Frontal cortex (tissue), 4 donors: ENCODE results near the gene CCL3. TPM values are rescaled to one million over a fixed set of nuclear protein-coding genes. Genes with fewer than 3 reads are reported as not detected.
"Not testable (repeated sequence)": the region's sequence is repeated elsewhere in the genome, so short reads cannot be mapped to it uniquely, and the experiment has no call there.

ENCODE experiments used
- DNase-seq, 2 donors: peaks; one replicate each; pipeline ENCODE4 v3.0.0; 2012; ENCODE audit warnings: low spot score in 2 of 2
- FAIRE-seq: peaks from 2 replicates; lab custom pipeline; 2012; peaks lifted over from hg19 to GRCh38; lab: Jason Lieb, UNC
- total RNA-seq: library from RNA; depleted of rRNA; stranded (reverse); fragments of >200 nt; gene quantifications from one replicate; pipeline ENCODE4 v1.2.3, GENCODE V29; 2014
- donor health status: control.
- donor health status: control.
- donor health status: control.

Gene CCL3
- total RNA-seq, 1 donor from 2014 or later = 2.0 TPM

DNA sequence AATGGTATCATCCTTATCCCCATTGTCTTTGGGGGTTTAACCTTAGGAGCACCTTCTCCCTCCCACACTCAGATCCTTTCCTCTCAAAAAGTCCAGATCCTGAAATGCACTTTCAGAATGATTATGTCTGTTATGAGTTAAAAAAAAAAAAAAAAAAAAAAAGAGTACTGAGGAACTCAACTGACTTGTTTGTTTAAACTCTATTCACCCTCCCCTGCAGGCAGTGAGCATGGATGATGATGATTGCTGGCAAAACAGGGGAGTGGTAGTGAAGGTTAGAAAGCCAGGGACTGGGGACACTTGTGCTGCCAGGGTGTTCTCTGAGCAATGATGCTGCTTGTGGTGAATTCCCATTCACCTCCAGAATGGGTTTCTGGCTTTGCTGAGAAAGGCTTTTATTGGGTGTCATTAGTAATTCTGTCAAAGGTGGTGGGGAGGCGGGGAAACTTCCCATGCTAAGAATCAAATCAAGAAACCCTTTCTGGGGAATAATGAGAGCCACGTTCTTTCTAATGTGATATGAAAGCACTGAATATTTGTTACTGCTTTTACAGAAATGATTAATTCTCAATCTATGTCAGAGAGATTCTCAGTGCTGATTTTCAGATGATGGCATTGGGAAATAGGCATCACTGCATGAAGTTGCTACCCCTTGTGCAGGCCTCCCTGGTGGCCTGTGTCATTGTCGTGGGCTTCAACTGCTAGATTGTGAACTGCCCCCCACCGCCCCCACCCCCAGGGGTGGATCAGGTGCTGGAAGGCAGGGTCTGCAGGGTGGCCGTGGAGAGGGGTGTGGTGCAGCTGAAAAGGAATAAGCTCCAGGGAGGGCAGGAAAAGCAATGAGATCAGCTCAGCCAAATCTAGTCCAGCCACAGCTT, 27.8 kb upstream of the CCL3 start:
- FAIRE-seq (no peak), DNase-seq (no peak)

DNA sequence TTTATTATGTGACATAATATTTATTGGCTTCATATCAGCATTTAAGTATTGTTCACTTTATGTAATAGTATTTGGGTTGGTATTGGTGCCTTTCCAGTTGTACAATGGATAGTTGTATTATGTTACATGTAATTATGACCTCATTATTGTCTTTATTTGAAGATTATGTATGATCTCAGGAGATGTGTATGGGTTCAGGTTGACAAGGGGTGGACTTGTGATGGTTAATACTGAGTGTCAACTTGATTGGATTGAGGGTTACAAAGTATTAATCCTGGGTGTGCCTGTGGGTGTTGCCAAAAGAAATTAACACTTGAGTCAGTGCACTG, 25.7 kb upstream of the CCL3 start:
- FAIRE-seq, DNase-seq: not testable (repeated sequence)

DNA sequence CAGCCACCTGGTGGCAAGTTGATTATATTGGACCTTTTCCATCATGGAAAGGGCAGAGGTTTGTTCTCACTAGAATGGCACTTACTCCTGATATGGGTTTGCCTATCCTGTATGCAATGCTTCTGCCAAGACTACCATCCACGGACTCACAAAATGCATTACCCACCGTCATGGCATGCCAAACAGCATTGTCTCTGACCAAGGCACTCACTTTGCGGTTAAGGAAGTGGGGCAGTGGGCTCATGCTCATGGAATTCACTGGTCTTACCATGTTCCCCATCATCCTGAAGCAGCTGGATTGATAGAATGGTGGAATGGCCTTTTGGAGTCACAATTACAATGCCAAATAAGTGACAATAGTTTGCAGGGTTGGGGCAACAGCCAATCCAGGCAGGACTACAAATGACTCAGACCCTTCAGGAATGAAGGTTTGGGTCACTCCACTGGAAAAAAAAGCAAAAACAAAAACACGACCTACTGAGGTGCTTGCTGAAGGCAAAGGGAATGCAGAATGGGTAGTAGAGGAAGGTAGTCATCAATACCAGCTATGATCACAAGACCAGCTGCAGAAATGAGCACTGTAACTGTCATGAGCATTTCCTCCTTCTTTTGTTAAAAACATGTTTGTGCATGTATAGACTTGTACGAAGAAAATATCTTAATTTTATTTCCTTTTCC, 25.2 kb upstream of the CCL3 start:
- not testable (repeated sequence) for FAIRE-seq, DNase-seq

DNA sequence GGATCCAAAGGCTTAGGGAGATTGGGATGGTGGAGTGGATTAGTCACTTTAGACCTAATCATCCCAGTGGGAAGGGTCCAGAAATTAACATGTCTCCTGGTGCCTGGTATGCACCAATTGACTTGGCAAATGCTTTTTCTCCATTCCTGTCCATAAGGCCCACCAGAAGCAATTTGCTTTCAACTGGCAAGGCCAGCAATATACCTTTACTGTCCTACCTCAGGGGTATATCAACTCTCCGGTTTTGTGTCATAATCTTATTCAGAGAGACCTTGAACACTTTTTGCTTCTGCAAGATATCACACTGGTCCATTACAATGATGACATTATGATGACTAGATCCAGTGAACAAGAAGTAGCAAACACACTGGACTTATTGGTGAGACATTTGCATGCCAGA, 23.2 kb upstream of the CCL3 start:
- not testable (repeated sequence) for DNase-seq, FAIRE-seq

DNA sequence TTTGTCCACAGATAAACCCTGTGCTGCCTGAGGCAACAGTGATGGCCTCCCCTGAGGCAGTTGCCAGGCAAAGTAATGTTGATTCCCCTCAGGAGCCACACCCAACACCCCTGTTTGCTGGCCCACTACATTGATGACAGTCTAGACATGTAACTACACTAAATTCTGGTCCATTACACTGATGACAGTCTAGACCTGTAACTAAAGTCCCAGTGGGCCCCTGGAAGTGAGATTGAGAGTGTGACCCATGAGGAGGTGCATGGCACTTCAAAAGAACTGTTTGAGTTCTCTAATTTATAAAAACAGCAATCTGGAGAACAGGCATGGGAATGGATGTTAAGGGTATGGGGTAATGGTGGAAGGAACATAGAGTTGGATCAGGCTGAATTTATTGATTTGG, 22.6 kb upstream of the CCL3 start:
- FAIRE-seq (no peak), DNase-seq (no peak)

DNA sequence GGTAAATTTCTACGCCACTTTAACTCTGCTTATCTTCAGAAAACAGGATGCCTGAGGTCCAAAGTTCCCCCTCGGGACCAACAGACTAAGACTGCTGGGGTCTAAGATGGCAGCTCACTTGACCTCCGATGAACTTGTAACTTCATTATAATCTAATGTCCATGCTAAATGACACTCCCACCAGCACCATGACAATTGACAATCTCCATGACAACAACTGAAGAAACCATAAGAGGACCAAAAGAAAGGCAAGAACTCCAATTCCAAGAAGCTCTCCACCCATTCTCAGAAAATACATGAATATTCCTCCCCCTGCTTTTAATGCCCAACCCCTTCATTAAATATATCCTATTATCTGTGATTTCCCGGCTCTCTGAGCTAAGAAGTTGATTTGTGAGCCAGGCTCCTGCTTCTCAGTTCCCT, 21.1 kb upstream of the CCL3 start:
- no peak for DNase-seq

DNA sequence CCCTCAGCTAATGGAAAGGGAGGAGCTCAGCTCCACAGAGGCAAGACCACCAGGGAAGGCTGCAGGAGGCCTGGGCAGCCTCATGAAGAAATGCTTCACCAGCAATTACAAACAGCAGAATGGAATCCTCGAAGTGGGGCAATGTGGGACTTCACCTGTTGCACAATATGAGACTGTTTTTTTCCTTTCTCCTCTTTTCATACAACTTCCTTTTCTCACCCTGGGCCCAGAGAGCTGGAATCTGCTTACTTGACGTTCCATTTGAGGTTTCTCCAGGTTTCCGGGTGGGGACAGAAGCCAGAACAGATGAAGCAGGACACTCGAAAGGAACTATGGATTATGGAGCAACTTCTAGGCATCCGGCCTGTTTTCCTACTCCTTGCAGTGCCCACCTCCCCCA, 18.3 kb upstream of the CCL3 start:
- FAIRE-seq, DNase-seq: not testable (repeated sequence)

More for the DNA sequence above, 21.1 kb upstream of the CCL3 start:
- FAIRE-seq = no peak

DNA sequence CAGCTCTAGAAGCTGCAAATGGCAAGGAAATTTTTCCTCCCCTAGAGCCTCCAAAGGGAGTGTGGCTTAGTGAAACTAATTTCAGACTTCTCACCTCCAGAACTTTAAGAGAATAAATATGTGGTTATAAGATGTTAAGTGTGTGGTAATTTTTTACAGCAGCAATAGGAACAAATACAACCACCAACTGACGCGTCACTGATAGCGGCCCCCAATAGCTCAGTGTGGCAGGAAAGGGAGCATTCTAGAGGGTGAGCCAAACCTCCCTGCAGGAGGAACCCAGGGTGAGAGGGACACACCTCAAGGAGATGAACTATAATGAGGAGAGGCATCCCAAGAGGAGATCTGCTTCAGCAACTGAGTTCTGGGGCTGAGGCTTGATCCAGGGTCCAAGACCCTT, 17.7 kb upstream of the CCL3 start:
- DNase-seq = no peak
- no peak for FAIRE-seq

DNA sequence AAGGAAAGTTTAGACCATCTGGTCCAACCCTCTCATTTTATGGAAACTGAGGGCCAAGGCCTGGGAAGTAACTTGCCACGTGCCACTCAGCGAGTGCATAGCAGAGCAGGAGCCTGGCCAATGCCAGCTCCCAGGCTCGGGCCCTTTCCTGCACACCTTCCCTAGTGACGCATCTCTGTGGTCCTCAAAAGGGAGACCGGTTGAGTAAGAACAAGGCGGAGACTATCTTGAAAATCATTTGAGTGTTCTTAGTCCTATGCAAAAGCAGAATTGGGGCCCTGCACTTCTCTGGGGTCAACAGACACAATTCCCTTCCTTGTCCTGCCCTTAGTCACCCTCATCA, 16.5 kb upstream of the CCL3 start:
- no peak for DNase-seq
- no peak for FAIRE-seq

DNA sequence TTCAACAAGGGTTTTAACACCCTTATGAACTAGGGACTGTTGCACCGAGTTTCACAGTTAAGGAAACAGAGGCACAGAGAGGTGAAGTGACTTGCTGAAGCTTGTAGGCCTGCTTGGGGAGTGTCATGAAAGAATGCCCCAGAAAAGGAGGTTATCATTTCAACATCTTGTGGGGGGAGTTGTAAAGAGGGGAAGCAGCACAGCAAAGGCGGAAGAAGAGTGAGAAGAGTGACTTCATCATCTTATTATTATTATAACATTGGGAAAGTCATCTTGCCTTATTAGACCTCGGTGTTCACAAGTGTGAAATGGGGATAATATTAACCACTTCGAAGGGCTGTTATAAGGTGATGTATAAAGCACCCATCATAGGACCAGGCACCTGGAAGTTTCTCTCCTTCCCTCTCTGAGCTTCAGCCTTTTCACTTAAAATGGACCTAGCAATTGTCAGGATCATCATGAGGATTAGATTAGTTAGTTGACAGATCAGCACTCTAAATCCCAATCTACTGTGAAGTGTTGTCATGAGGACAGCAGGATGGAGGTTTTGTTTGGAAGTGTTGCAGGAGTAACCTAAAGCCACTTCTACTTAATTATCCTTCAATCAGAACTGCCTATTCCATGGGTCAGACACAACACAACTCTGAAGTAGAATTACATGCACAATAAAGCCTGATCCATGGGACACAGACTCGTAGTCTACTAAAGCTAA, 16.0 kb upstream of the CCL3 start:
- no peak for FAIRE-seq
- no peak for DNase-seq

DNA sequence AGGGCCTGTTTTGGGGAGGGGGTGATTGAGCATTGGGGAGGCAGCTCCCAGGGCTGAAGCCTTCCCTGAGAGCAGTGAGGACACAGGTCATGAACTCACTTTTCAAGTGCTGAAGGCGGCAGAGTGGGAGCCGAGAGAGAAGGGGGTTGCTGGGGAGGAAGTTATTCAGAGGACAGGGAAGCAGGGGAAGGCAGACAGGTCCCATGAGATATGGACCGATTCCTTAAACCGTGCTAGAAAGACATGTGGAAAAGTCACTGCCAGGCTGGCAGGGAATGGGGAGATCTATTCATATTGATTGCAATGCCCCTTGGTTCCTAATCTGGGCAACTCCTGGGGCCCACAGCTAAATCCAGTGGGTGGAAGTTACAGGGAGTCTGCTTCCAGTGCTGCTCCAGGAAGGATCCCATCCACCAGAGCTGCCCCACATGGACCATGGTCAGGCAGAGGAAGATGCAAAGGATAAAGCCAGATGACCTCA, 14.8 kb upstream of the CCL3 start:
- FAIRE-seq (no peak), DNase-seq (no peak)

DNA sequence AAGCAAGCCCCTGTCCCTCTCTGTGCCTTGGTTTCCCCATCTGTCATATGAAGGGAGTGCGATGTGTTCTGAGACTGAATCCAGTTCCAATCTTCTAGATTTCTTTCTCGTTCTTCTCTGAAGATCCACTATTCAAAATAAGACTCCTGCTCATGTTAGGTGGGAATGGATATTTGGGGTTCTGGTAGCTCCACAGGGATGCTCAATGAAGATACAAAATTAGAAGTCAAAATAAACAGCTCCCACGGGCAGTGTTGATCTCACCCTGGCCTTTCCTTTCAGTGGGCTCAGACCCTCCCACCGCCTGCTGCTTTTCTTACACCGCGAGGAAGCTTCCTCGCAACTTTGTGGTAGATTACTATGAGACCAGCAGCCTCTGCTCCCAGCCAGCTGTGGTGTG, 14.3 kb upstream of the CCL3 start:
- not testable (repeated sequence) for DNase-seq, FAIRE-seq

DNA sequence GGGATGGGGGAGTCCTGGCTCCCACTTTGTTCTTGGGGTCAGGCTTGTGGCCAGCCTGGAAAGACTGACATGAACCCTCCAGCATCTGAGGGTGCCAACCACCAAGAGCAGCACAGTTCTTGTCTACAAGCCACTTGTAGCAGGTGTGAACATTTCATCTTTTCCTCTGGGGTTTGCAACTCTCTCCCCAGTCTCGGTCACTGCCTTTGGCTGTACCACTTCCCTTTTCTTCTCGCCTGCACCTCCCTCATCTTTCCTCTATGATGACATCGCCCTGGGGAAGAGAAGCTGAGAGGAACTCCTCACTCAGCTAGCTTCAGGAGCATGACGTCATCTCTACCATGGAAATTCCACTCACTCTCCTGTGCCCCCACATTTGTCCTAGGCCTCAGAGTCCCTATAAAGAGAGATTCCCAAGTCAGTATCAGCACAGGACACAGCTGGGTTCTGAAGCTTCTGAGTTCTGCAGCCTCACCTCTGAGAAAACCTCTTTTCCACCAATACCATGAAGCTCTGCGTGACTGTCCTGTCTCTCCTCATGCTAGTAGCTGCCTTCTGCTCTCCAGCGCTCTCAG, 13.5 kb upstream of the CCL3 start, which contains the start of gene CCL4:
CCL4 (plus strand) TSS at position 427 of the 575 bp plus-strand sequence; CDS start at position 506, 79 bp downstream.
- FAIRE-seq, DNase-seq: not testable (repeated sequence)

DNA sequence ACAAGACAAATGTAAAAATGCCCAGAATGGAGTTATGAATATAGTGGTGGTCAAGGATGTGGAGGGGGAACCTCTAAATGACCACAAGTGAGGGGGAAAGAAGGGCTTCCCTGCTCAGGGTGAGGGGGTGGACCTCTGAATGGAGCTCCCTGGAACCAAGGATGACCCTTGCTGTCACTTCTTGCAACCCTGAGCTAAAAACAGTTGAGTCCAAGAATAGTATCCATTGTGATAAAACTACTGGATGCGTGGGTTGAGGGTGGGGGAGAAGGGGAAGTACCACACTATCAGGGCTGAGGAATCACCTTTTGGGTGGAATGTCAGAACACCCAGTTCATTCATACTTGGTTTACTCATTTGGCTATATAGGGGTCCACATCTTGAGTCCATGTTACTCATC, 9.1 kb upstream of the CCL3 start:
- FAIRE-seq, DNase-seq: not testable (repeated sequence)

DNA sequence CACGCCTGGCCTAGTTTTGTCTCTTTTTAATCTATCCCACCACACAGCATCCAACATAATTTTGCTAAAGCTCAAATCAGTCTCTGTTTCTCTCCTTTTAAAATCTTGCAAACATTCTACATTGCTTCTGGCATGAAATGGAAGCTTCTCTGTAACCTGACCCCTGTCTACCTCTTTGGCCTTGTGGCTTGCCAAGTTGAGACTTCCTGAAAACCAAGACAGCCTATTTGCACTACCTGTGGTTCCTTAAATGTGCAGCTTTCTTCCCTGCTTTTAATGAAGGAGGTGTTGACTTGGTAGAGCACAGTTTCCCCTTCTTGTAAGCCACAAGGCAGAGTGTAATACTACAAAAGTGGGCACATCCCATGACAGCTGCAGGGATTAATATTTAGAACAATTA, 6.0 kb upstream of the CCL3 start:
- DNase-seq (no peak), FAIRE-seq (no peak)

DNA sequence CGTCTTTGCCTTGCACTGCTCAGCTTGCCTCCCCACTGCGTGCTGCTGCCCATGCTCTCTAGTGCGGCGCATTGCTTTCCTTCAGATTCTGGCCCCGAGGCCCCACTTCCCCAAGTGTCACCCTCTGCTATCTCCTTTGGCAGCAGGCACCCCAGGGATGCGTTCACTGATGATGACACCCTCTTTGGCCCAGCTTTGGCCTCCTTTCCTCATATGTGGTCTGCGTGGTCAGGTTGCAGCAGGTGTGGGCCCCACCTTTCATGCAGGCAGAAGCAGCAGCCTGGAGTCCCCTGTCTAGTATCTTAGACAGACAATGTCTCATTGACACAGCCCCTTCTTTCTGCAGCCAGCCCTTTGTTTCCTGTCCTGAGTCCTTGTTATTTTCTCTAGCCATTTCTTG, 4.8 kb upstream of the CCL3 start:
- no peak for FAIRE-seq
- no peak for DNase-seq

DNA sequence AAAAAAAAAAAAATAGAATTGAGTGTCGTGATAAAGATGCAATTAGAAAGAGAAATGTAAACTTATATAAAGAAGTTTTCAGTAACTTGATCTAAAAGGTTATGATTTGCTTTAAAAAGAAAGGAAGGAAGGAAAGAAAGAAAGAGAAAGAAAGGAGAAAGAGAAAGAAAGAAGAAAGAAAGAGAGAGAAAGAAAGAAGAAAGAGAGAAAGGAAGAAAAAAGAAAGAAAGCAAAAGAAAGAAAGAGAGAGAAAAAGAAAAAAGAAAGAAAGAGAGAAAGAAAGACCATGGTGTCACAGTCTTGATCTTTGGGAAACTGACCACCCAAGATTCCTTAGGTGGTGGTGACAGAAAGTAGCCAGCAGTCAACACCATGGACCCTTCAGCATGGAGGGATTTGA, 4.3 kb upstream of the CCL3 start:
- FAIRE-seq (no peak), DNase-seq (no peak)

DNA sequence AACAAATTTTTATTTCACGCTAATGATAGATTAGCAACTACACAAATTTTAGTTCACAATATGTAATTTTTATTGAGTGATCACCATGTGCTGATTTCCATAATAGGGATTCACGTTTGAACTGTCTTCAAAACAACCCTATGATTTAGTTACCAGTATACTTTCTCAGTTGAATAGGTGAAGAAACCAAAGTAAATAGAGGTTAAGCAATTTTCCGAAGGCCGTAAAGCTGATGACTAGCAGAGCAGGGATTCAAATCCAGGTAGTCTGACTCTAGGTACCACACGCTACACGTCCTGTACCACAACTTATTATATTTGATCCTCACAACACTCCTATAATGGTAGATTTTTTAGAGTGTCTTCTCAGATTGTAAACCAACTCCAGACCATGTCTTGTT, 2.8 kb upstream of the CCL3 start:
- FAIRE-seq, DNase-seq: not testable (repeated sequence)

DNA sequence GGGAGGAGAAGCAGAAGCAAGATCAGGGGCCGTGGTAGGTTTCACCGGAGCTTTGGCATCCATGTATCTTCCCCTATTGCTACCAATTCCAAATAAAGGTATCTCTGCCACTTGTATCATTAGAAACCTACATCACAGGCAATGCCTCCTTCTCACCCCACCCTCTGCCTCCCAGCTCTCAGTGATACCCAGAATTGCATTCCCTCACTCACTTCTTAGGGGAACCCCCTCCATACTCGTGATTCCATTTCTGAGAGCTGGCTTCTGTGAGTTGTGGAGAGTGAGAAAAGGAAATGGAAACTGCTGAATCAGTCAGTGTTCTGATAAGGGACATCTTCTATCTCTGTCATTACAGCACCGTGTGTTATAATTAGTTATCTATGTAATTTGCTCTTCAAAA, 2.3 kb upstream of the CCL3 start:
- FAIRE-seq (no peak), DNase-seq (no peak)

DNA sequence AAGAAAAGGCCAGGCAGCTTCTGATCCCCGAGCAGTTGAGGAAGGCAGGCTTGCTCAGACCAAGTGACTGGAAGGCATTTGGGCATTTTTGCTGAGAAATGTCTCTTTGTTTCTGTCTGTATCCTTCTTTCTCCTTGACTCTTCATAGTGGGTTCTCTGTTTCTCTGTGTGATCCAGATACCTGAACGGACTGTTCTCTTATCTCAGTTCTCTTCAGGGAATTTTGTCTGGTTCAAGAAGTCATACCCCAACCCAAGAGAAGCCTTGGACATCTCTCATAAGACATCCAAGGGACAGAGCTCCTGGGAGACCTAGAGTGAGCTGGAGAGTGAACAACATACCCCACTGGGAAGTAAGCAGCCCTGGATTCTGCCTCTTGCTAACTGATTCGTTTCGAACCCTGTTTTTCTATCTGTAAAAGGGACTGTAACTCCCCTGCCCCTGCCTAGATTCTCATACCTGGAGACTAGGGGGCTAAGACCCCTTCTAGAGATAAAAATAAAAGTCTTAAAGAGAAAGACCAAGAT, 541 bp downstream of the CCL3 start:
- FAIRE-seq (no peak), DNase-seq (no peak)
